Measurements from ENCODE around the gene BRD7. TPM values are rescaled to one million over a fixed set of nuclear protein-coding genes. Genes with fewer than 3 reads are reported as not detected.

BRD7 gene
- total and polyA plus RNA-seq, 2 of the 4 experiments (the other 2 are of a cell fraction), result 24.8 to 29.9 TPM

DNA sequence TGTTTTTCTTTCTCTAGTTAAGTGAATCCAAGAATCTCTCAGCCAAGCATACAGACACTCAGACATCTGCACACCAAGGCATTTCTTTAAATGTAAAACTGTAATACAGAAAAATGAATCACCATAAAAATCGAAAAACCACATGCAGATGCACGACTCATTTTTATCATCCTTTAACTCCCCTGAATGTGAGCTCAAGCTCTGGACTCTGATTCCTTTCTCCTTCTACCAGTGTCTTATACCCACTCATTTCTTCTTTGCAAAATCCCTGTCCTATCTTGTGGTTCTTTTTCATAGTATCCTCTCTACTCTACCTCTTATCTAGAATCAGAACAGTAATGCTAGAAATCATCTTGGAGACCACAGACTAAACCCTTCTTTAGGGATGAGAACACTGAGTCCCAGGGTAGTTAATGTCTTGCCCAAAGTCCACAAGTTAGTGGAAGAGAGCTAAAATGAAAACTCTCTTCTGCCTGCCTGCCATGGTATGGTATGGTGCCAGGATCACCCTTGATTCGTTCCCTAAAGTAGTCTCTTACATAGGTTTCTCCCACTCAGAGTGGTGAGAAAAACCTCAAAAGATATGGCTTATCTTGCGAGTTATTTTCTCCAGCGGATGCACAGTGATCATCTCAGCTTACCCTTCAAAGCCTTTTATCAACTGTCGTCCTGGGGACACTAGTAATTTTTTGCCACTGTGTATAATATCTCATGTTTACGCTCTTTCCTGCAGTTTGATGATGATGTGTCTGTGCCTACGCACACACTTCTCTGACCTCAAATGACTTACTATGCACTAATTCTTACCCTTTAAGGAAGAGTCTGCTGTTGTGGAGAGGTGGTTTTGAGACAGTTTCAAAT, 30.2 kb downstream of the BRD7 start:
- Histone ChIP-seq H4K8ac (ENCODE audit: low read depth in 2 of 2, low read length in 2 of 2) (no peak overlapping the region), H2BK20ac (ENCODE audit: low read depth, low read length) (no peak overlapping the region), H2BK5ac (ENCODE audit: low read depth, low read length, poor library complexity, severe bottlenecking) (no peak overlapping the region), H2AFZ (replicated peaks; ENCODE audit: low read length, poor library complexity) (no peak overlapping the region), H4K5ac (ENCODE audit: low read depth, low read length) (no peak overlapping the region), H3K27me3 (ENCODE audit: control insufficient read depth, insufficient read depth, low read length) (no peaks in the 10 kb centered on the region), H2BK120ac (ENCODE audit: low read depth, low read length) (no peak overlapping the region), H4K91ac (ENCODE audit: insufficient read depth, low read depth, low read length) (no peak overlapping the region), H3K79me1 (ENCODE audit: low read depth in 1 of 2, low read length in 2 of 2) (peaks cover 0 to 20% of the 10 kb centered on the region in 2 experiments; a peak in 3 of 4 replicates), H3K23ac (ENCODE audit: low read depth, low read length) (no peak overlapping the region; the same call in 1 of the 2 replicates), H3K27ac (ENCODE audit: insufficient read depth, low read length) (peak overlapping the region; percentile 52; the same call in 1 of the 2 replicates), H2AK9ac (replicated peaks; ENCODE audit: low read depth, low read length, poor library complexity) (no peak overlapping the region), H3K4ac (ENCODE audit: low read depth, low read length) (no peak overlapping the region), H3K9me3 (ENCODE audit: control insufficient read depth, insufficient read depth, low read length) (no peaks in the 10 kb centered on the region), H3K36me3 (ENCODE audit: control insufficient read depth, insufficient read depth, low read length) (peaks cover 16% of the 10 kb centered on the region), H3K9ac (ENCODE audit: low read depth, low read length) (no peak overlapping the region), H2BK15ac (ENCODE audit: low read depth, low read length) (no peak overlapping the region), H3K4me2 (ENCODE audit: low read depth, low read length) (no peak overlapping the region), H3K9me1 (ENCODE audit: insufficient read depth, low read length) (peaks cover 10% of the 10 kb centered on the region; the same call in 1 of the 2 replicates), H3K56ac (ENCODE audit: extremely low read depth, insufficient read depth, low read length) (no peak overlapping the region), H2AK5ac (ENCODE audit: low read depth, low read length) (no peak overlapping the region), H3K4me3 (ENCODE audit: insufficient read depth, low read depth, low read length) (no peak overlapping the region), H4K20me1 (ENCODE audit: insufficient read depth, low read length) (peaks cover 10% of the 10 kb centered on the region; the same call in 1 of the 2 replicates), H3K4me1 (ENCODE audit: control insufficient read depth, insufficient read depth, low read length) (peaks cover 10% of the 10 kb centered on the region), H3K18ac (ENCODE audit: low read depth, low read length) (peak overlapping the region; percentile 77), H3K14ac (replicated peaks; ENCODE audit: low read depth, low read length) (no peak overlapping the region)
- DNase-seq (peak; percentile 43), ATAC-seq (ENCODE audit: low read depth) (no peak; the same call in none of the 2 replicates)
- intact Hi-C loops (cut with micrococcal nuclease) (loop anchor here (10.0 kb wide), 1 partner anchor 406 kb away; the partner anchor contains the start of gene CYLD), in situ Hi-C loops (cut with MboI; ENCODE audit: low sequenced_read_pairs) (no loop called here), dilution Hi-C loops (cut with HindIII; ENCODE audit: low sequenced_read_pairs, unreplicated experiment) (no loop called here)
- no TSS peak for BruUV-seq (replicated peaks)
- 69% methylated on average over 3 of the region's 8 CpGs; no CpG with 5 or more reads in 1 of the 2 experiments for WGBS, 2 experiments (ENCODE audit: extremely low coverage in 2 of 2, insufficient read length in 1 of 2)
- CTCF ChIA-PET, result interaction anchor here (0.5 kb wide), 1 partner anchor 183 kb away, joined by 3 read pairs; no protein-coding TSS in a partner anchor
- no peak for TF ChIP-seq FOS (IDR thresholded peaks at IDR 0.05; ENCODE audit: low read depth, low read length)
- POLR2A ChIA-PET (ENCODE audit: unreplicated experiment), result no interaction called here

Data from IMR-90 (cell line).